HUES48 (cell line): ENCODE data around the gene PNMA8C.

ENCODE experiments used
- H3K27ac ChIP-seq: one replicate; pipeline ENCODE4 v1.7.0; 2013; ENCODE audit warnings: low read depth, low read length, inconsistent platforms
- H3K27me3 ChIP-seq: 2 replicates; pipeline ENCODE4 v1.6.1; 2013; ENCODE audit warnings: mild to moderate bottlenecking, low read length; ENCODE audit not compliant: control insufficient read depth, insufficient read depth
- H3K36me3 ChIP-seq: 2 replicates; pipeline ENCODE4 v1.6.1; 2013; ENCODE audit warnings: low read length; ENCODE audit not compliant: control insufficient read depth, insufficient read depth
- H3K4me1 ChIP-seq: 2 replicates; pipeline ENCODE4 v1.6.1; 2013; ENCODE audit warnings: mild to moderate bottlenecking, low read length; ENCODE audit not compliant: control insufficient read depth, insufficient read depth
- H3K4me3 ChIP-seq: 2 replicates; pipeline ENCODE4 v1.5.1; 2013; ENCODE audit warnings: mild to moderate bottlenecking, low read depth, low read length
- H3K9ac ChIP-seq: 2 replicates; pipeline ENCODE4 v1.6.1; 2013; ENCODE audit warnings: mild to moderate bottlenecking, low read depth, low read length, moderate library complexity
- H3K9me3 ChIP-seq: 2 replicates; pipeline ENCODE4 v1.6.1; 2013; ENCODE audit warnings: low read length; ENCODE audit not compliant: control insufficient read depth, insufficient read depth

Gene PNMA8C

GRCh38 chr19:46463516-46463915 lies 34.8 kb upstream of the PNMA8C start:
- Histone ChIP-seq H3K9ac (no peak overlapping the region), H3K4me3 (no peak overlapping the region), H3K27ac (no peak overlapping the region), H3K27me3 (no peaks in the 10 kb centered on the region), H3K4me1 (no peaks in the 10 kb centered on the region), H3K36me3 (peaks cover 23% of the 10 kb centered on the region), H3K9me3 (no peaks in the 10 kb centered on the region)

DNA sequence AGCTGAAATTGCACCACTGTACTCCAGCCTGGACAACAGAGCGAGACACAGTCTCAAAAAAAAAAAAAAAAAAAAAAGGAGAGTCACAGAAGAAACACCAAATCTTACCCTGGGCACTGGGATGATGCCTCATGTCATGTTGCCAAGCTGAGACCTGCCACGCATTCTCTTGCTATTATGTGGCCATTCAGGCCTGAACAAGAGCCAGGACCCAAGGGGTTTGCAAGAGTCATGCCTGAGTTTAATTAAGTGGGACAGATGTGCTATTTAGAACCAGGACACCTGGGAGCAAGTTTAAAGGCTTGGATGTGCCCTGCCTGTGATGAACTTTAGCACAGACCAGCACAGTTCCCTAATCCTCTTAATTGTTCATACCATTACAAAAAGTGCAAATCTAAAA lies 32.8 kb upstream of the PNMA8C start:
- Histone ChIP-seq H3K36me3 (peaks cover 5% of the 10 kb centered on the region; the same call in 1 of the 2 replicates), H3K9me3 (no peaks in the 10 kb centered on the region), H3K27me3 (no peaks in the 10 kb centered on the region), H3K9ac (no peak overlapping the region), H3K27ac (no peak overlapping the region), H3K4me1 (no peaks in the 10 kb centered on the region), H3K4me3 (no peak overlapping the region)

- Histone ChIP-seq H3K9ac (no peak overlapping the region), H3K36me3 (no peaks in the 10 kb centered on the region), H3K27me3 (no peaks in the 10 kb centered on the region), H3K4me1 (no peaks in the 10 kb centered on the region), H3K9me3 (no peaks in the 10 kb centered on the region), H3K27ac (no peak overlapping the region), H3K4me3 (no peak overlapping the region)
These were observed 32.2 kb upstream of the PNMA8C start for GRCh38 chr19:46460981-46461380.

GRCh38 chr19:46460055-46460454 lies 31.3 kb upstream of the PNMA8C start:
- no peaks in the 10 kb centered on the region for H3K27me3 ChIP-seq
- no peak overlapping the region for H3K27ac ChIP-seq
- no peak overlapping the region for H3K9ac ChIP-seq
- H3K4me1 ChIP-seq, result no peaks in the 10 kb centered on the region
- no peak overlapping the region for H3K4me3 ChIP-seq
- H3K36me3 ChIP-seq, result no peaks in the 10 kb centered on the region
- no peaks in the 10 kb centered on the region for H3K9me3 ChIP-seq

DNA sequence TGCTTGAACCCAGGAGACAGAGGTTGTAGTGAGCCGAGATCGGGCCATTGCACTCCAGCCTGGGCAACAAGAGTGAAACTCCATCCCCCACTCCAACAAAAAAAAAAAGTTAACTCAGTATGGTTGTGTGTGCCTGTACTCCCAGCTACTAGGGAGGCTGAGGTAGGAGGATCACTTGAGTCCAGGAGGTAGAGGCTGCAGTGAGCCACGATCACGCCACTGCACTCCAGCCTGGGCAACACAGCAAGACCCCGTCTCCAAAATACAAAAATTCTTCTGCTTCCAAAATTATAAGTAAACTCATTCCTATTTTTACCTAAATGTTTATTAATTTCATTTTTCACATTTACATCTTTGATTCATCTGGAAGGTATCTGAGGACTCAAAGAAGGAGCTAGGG lies 28.2 kb upstream of the PNMA8C start:
- Histone ChIP-seq H3K4me3 (no peak overlapping the region), H3K4me1 (no peaks in the 10 kb centered on the region), H3K36me3 (no peaks in the 10 kb centered on the region), H3K27me3 (no peaks in the 10 kb centered on the region), H3K9me3 (no peaks in the 10 kb centered on the region), H3K27ac (no peak overlapping the region), H3K9ac (no peak overlapping the region)

- no peak overlapping the region for H3K9ac ChIP-seq
- H3K27me3 ChIP-seq, result no peaks in the 10 kb centered on the region
- H3K9me3 ChIP-seq, result no peaks in the 10 kb centered on the region; the same call in 1 of the 2 replicates
- no peak overlapping the region for H3K27ac ChIP-seq
- H3K36me3 ChIP-seq, result no peaks in the 10 kb centered on the region
- no peaks in the 10 kb centered on the region for H3K4me1 ChIP-seq
- H3K4me3 ChIP-seq, result no peak overlapping the region
These were observed 25.5 kb upstream of the PNMA8C start for GRCh38 chr19:46454244-46454643.

GRCh38 chr19:46453661-46454060 lies 24.9 kb upstream of the PNMA8C start:
- Histone ChIP-seq H3K27ac (no peak overlapping the region), H3K36me3 (no peaks in the 10 kb centered on the region), H3K4me1 (no peaks in the 10 kb centered on the region), H3K9ac (no peak overlapping the region), H3K4me3 (no peak overlapping the region), H3K27me3 (no peaks in the 10 kb centered on the region), H3K9me3 (no peaks in the 10 kb centered on the region; the same call in 1 of the 2 replicates)

GRCh38 chr19:46452186-46452585 lies 23.4 kb upstream of the PNMA8C start:
- Histone ChIP-seq H3K27me3 (no peaks in the 10 kb centered on the region), H3K9ac (no peak overlapping the region), H3K9me3 (no peaks in the 10 kb centered on the region; the same call in 1 of the 2 replicates), H3K4me3 (no peak overlapping the region), H3K27ac (no peak overlapping the region), H3K4me1 (no peaks in the 10 kb centered on the region), H3K36me3 (no peaks in the 10 kb centered on the region)

DNA sequence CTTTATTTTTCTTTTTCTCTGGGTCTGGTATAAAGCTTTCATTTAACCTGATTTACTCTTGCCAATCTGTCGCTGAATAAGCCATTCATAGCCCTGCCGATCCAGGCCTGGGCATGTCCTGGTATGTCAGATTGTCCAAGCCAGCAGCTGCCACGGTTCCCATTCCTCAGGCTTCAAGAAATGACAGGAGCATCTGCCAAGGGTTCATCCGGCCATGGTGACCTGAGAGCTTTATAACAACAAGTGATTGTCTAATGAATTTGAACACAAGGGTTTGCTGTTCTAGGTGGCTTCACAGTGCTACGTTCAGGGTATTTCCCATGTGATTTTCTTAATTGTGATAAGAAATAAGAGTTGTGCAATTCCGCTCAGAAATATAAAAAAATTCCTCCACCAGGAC lies 22.6 kb upstream of the PNMA8C start:
- Histone ChIP-seq H3K4me1 (no peaks in the 10 kb centered on the region), H3K36me3 (no peaks in the 10 kb centered on the region), H3K9ac (no peak overlapping the region), H3K9me3 (no peaks in the 10 kb centered on the region; the same call in 1 of the 2 replicates), H3K4me3 (no peak overlapping the region), H3K27ac (no peak overlapping the region), H3K27me3 (no peaks in the 10 kb centered on the region)

DNA sequence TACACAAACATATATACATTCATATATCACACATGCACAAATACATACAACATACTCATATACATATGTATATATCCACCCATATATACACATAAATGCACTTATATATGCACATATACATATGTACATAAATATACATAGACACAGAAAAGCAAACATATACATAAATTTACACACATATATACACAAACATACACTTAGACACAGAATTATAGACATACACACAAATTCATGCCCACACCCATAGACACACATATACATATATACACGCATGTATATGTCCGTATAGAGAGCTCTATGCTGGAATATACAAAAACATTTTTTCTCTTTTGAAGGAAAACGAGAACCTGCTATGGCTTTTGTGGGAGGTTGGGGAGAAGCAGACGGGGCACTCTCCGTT lies 22.0 kb upstream of the PNMA8C start:
- Histone ChIP-seq H3K4me1 (no peaks in the 10 kb centered on the region), H3K4me3 (no peak overlapping the region), H3K9ac (no peak overlapping the region), H3K9me3 (no peaks in the 10 kb centered on the region; the same call in 1 of the 2 replicates), H3K27me3 (no peaks in the 10 kb centered on the region), H3K36me3 (no peaks in the 10 kb centered on the region), H3K27ac (no peak overlapping the region)

DNA sequence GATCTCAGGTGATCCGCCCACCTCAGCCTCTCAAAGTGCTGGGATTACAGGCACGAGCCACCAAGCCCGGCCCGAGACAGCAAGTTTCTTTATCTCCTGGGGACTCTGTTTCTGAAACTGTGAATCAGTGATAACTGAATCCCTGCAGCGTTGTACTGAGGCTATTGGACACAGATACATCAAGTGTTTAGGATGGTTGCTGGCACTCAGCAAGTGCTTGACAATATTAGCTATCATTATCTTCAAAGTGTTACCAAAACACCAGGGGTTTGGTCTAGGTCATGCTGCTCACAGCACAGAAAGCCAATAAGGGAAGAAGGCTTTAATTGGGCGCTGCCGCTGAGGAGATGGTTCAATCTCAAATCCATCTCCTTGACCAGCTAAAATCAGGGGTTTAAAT lies 20.5 kb upstream of the PNMA8C start:
- Histone ChIP-seq H3K9me3 (no peaks in the 10 kb centered on the region; the same call in 1 of the 2 replicates), H3K4me1 (no peaks in the 10 kb centered on the region), H3K27ac (no peak overlapping the region), H3K4me3 (no peak overlapping the region), H3K9ac (no peak overlapping the region), H3K36me3 (no peaks in the 10 kb centered on the region), H3K27me3 (no peaks in the 10 kb centered on the region)

GRCh38 chr19:46448601-46449000 lies 19.9 kb upstream of the PNMA8C start:
- Histone ChIP-seq H3K9ac (no peak overlapping the region), H3K27me3 (no peaks in the 10 kb centered on the region), H3K4me1 (no peaks in the 10 kb centered on the region), H3K27ac (no peak overlapping the region), H3K4me3 (no peak overlapping the region), H3K36me3 (no peaks in the 10 kb centered on the region), H3K9me3 (no peaks in the 10 kb centered on the region; the same call in 1 of the 2 replicates)
